ENCODE results near the gene LRIF1. TPM values are rescaled to one million over a fixed set of nuclear protein-coding genes. Genes with fewer than 3 reads are reported as not detected.

LRIF1 gene
- polyA plus RNA-seq, 6 donors from 2014 or later: 17.3 to 41.8 (median 32.7) TPM

DNA sequence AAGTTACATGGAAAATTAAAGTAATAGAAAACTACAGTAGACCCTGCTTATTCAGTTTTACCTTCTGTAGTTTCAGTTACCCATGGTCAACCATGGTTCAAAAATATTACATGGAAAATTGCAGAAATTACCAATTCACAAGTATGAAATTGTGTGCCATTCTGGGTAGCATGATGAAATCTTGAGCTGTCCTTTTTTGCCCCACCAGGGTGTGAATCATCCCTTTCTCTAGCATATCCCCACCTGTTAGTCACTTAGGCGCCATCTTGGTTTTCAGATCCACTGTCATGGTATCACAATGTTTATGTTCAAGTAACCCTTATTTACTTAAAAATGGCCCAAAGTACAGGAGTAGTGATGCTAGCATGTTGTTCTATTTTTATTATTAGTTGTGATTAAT is 3.5 kb upstream of the LRIF1 start:
- H3K27ac Mint-ChIP-seq: no peak overlapping the region
- no peak overlapping the region for H3K4me3 Mint-ChIP-seq
- H3K36me3 Mint-ChIP-seq: peaks cover 19 to 61% of the 10 kb centered on the region in 2 donors
- DNase-seq (no peak), ATAC-seq (ENCODE audit: low read depth in 2 of 2) (no peak)
- H3K9me3 Mint-ChIP-seq: peaks cover 14 to 84% (median 70%) of the 10 kb centered on the region in 7 donors
- H3K27me3 Mint-ChIP-seq: peaks cover 45 to 50% (median 47%) of the 10 kb centered on the region in 3 donors
- peaks cover 7 to 23% (median 13%) of the 10 kb centered on the region in 3 donors for H3K4me1 Mint-ChIP-seq

DNA sequence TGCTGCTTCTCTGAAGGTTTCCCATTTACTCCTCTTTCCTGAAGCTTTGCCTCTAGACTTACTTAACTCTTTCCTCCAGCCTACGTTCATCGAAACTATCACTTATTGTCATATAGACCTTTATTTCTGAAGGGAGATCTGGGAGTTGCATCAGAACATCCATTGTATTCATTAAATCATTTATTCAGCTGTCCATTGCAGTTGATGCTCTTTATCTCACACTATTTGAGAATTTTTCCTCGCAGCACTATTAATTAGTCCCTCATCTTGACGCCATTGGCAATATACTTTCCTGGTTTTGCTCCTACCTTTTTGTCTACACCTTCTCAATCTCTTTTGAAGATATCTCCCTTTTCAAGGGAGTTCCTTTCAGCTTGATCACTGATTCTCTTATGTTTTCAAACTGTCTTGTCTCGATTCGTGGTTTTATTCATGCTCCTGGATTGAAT is 757 bp upstream of the LRIF1 start:
- H3K27ac Mint-ChIP-seq: peak overlapping the region; percentile 96 to 100 (median 99)
- ATAC-seq (ENCODE audit: low read depth in 2 of 2): no peak
- peak overlapping the region; percentile 77 to 99 (median 94) for H3K4me3 Mint-ChIP-seq
- H3K4me1 Mint-ChIP-seq: peaks cover 21 to 40% (median 26%) of the 10 kb centered on the region in 3 donors
- peaks cover 14 to 78% (median 62%) of the 10 kb centered on the region in 7 donors for H3K9me3 Mint-ChIP-seq
- DNase-seq: no peak
- H3K36me3 Mint-ChIP-seq: peaks cover 35 to 54% of the 10 kb centered on the region in 2 donors
- H3K27me3 Mint-ChIP-seq: peaks cover 18 to 22% (median 20%) of the 10 kb centered on the region in 3 donors

DNA sequence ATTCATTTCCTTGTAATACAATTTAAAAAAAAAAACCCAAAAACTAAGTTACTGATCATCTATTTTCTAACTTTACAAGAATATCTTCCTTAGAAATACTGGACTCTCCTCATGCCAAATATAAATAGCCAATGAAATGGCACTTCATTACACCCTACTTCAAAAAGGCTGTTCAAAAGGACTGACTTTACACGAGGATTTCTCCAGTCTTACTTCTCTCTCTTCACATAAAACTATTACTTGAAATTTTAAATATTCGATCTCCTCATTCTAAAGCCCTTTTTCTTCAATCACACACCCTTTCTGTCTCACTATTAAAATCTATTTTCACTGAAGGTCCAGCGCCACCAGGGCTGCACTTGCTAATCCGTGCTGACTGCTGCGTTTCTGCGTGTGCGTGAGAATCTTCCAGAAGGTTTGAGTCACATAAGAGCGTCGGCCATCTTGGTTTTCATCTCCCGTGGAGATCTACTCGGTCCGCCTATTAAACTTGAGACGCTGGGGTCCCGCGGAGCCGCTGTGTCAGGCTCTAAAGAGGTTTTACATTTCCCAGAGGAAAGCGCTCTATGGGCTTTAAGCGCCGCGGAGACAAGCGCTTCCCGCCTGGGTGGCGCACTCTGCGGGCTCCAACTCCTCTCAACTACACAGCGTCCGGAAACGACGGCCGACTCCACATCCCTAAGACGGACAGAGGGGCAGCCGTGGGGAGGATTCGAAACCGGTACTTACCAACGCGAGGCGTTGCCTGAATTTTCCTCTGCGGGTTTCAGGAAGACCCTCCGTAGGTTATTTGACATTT is 631 bp downstream of the LRIF1 start:
- DNase-seq (peak; percentile 55), ATAC-seq (ENCODE audit: low read depth in 2 of 2) (peak; percentile 29 to 38)
- H3K27me3 Mint-ChIP-seq: peaks cover 7 to 8% (median 8%) of the 10 kb centered on the region in 3 donors
- peaks cover 14 to 68% (median 49%) of the 10 kb centered on the region in 7 donors for H3K9me3 Mint-ChIP-seq
- H3K27ac Mint-ChIP-seq: peak overlapping the region; percentile 96 to 100 (median 99)
- H3K4me3 Mint-ChIP-seq: peak overlapping the region; percentile 77 to 99 (median 94)
- peaks cover 35 to 41% of the 10 kb centered on the region in 2 donors for H3K36me3 Mint-ChIP-seq
- peaks cover 21 to 40% (median 26%) of the 10 kb centered on the region in 3 donors for H3K4me1 Mint-ChIP-seq

DNA sequence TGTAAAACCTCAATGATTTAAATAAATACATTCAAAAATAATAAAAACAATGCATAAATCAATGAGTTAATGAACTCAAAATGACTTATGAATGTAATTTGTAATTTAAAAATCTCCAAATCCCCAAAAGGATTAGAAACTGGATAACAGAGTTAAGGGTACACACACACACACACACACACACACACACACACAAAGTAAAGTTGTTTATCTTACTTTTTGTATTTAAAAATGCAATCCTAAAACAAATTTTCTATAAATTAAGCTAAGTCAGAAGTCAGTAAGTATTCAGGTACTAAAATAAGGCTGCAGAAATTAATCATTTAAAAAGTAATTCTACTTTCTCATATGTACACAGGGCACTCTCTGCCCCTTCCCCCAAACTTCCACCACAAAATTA is 1.8 kb downstream of the LRIF1 start:
- Mint-ChIP-seq H3K27ac (peak overlapping the region in 1 of 6 donors; percentile 23), H3K9me3 (peaks cover 13 to 63% (median 43%) of the 10 kb centered on the region in 7 donors), H3K4me3 (peak overlapping the region in 4 of 8 donors; percentile 12 to 77 (median 49)), H3K27me3 (peaks cover 0 to 5% (median 0%) of the 10 kb centered on the region in 3 donors), H3K36me3 (peaks cover 30 to 34% of the 10 kb centered on the region in 2 donors), H3K4me1 (peaks cover 21 to 40% (median 26%) of the 10 kb centered on the region in 3 donors)
- DNase-seq: no peak
- ATAC-seq (ENCODE audit: low read depth in 2 of 2): no peak

DNA sequence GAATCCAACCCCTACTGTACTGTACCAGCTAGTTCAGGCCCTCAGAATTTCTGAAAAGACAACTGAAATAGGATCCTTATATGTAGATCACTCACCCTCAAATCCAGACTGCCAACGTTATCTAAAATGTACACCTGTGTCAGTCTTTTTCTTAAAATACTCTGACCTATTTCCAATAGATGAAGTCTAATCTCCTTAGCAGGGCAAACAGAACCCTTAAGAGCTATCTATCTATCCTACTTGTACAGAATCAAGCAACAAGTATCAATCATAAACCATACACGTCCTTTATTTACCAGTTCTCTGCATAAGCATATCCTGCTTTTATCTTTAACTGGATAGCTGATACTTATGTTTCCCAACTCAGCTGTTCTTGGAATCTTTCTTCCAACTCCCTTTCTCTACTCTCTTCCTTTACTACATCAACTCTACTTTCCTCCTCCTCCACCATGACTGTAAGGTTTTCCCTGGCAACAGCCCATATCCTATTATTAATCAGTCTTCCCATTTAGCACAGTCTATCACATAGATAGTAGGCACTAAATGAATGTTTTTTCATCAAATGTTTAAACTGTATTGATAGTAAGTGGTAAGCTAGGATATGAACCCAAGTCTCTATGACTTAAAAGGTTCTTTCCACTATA is 2.8 kb downstream of the LRIF1 start:
- H3K36me3 Mint-ChIP-seq: peaks cover 30 to 34% of the 10 kb centered on the region in 2 donors
- H3K4me1 Mint-ChIP-seq: peaks cover 21 to 40% (median 26%) of the 10 kb centered on the region in 3 donors
- H3K4me3 Mint-ChIP-seq: peak overlapping the region in 2 of 8 donors; percentile 14 to 18
- no peak for ATAC-seq (ENCODE audit: low read depth in 2 of 2)
- no peak overlapping the region for H3K27ac Mint-ChIP-seq
- DNase-seq: no peak
- peaks cover 0 to 5% (median 0%) of the 10 kb centered on the region in 3 donors for H3K27me3 Mint-ChIP-seq
- H3K9me3 Mint-ChIP-seq: peaks cover 13 to 59% (median 41%) of the 10 kb centered on the region in 7 donors

DNA sequence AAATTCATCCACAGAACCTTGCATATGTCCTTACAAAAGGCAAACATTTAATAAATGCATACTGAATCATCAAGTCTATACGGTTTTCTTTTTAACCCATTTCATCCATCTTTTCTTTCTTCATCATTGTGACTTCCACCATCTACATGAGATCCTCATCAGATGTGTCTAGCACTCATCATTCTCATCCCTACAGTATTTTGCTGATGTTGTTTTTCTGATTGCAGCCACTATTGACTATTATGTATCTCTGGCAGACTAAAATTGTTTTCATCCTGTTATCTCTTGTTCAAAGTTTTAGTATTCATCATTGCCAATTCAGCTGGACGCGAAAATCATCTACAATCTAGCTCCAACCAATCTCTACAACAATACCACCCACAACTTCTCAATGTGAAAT is 5.9 kb downstream of the LRIF1 start:
- Mint-ChIP-seq H3K4me3 (no peak overlapping the region), H3K27ac (no peak overlapping the region), H3K9me3 (peaks cover 9 to 37% (median 18%) of the 10 kb centered on the region in 7 donors), H3K36me3 (peaks cover 22 to 24% of the 10 kb centered on the region in 2 donors), H3K4me1 (peaks cover 13 to 21% (median 21%) of the 10 kb centered on the region in 3 donors), H3K27me3 (no peaks in the 10 kb centered on the region)
- DNase-seq (no peak), ATAC-seq (ENCODE audit: low read depth in 2 of 2) (no peak)

DNA sequence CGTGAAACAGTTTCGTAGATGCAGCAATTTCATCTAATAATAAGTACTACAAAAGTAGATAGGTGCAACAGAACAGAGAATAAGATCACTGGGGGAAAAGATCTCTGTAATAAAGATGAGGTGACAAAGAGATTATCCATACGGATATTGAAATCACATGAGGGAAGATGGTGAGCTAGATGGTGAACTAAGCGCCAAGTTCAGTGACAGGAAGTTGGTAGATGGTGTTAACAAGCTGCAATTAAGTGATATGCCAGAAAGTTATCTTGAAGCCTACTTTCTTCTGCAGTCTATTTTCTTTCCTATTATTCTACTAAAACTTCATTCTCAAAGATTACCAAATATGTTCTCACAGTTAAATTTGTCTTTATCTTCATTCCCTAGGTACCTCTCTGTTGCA is 7.1 kb downstream of the LRIF1 start:
- Mint-ChIP-seq H3K4me1 (peaks cover 11 to 20% (median 13%) of the 10 kb centered on the region in 3 donors), H3K36me3 (peaks cover 26 to 30% of the 10 kb centered on the region in 2 donors), H3K4me3 (no peak overlapping the region), H3K27ac (no peak overlapping the region), H3K27me3 (no peaks in the 10 kb centered on the region), H3K9me3 (peaks cover 6 to 29% (median 16%) of the 10 kb centered on the region in 7 donors)
- DNase-seq (no peak), ATAC-seq (ENCODE audit: low read depth in 2 of 2) (no peak)

DNA sequence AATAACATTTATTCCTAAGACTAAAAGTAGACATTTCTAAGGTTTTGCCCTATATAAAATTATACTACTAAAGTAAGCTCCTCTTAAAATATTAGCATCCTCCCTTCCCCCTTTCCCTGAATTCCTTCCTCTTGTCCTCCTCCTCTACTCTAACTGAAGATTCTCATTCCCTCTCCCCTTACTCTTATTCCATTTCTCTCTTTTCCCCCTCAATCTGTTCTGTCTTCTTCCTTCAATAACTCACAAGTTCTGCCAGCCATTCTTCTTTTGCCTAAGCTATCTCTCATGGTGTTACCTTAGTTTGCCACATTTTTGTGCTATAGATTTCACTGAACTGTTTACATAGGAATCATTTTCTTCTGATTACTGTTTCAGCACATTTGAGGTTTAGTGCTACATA is 10.7 kb downstream of the LRIF1 start:
- H3K36me3 Mint-ChIP-seq: peaks cover 37 to 41% of the 10 kb centered on the region in 2 donors
- H3K9me3 Mint-ChIP-seq: peaks cover 0 to 11% (median 4%) of the 10 kb centered on the region in 7 donors
- no peak overlapping the region for H3K4me3 Mint-ChIP-seq
- DNase-seq (no peak), ATAC-seq (ENCODE audit: low read depth in 2 of 2) (no peak)
- peaks cover 0 to 13% (median 0%) of the 10 kb centered on the region in 3 donors for H3K4me1 Mint-ChIP-seq
- no peaks in the 10 kb centered on the region for H3K27me3 Mint-ChIP-seq
- no peak overlapping the region for H3K27ac Mint-ChIP-seq

DNA sequence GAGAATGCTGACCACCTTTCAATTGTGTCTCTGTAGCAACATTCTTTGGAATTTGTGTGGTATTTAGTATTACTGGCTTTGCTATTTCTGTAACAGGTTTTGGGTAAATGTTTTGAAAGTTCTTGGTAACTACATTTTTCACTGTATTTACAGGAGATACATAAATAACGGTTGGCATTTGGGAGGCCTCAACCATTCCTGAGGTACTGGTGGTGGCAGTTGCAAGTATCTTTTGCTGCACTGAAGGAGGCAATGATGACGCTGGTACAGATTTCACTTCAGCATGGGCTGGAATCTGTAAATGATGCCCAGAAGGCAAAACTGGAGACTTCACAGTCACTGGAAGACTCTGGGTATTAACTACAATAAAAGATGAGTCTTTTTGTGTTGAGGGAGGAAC is 11.7 kb downstream of the LRIF1 start:
- H3K4me3 Mint-ChIP-seq: no peak overlapping the region
- H3K36me3 Mint-ChIP-seq: peaks cover 39 to 44% of the 10 kb centered on the region in 2 donors
- ATAC-seq (ENCODE audit: low read depth in 2 of 2) (no peak), DNase-seq (no peak)
- H3K4me1 Mint-ChIP-seq: peaks cover 0 to 13% (median 0%) of the 10 kb centered on the region in 3 donors
- no peaks in the 10 kb centered on the region for H3K27me3 Mint-ChIP-seq
- peak overlapping the region in 1 of 6 donors; percentile 8 for H3K27ac Mint-ChIP-seq
- peaks cover 0 to 11% (median 6%) of the 10 kb centered on the region in 7 donors for H3K9me3 Mint-ChIP-seq

DNA sequence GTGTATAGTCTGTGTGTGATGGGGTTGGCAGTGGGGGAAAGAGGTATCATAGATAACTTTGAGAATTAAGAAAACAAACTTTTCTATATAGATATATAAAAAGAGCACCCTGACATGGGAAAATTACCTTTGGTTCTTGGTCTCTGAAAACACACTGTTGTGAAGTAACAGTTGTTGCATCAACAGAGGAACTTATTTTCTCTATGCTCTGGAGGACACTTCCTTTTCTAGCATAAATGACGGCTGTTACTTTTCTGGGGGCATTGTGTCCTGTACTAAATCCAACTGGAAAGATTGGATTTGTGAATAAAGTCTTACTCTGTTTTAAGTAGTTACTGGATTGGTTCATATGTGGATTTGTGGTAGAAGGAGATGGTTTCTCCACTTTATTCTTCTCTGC is 12.6 kb downstream of the LRIF1 start:
- no peak overlapping the region for H3K4me3 Mint-ChIP-seq
- no peak overlapping the region for H3K27ac Mint-ChIP-seq
- H3K36me3 Mint-ChIP-seq: peaks cover 39 to 46% of the 10 kb centered on the region in 2 donors
- H3K9me3 Mint-ChIP-seq: peaks cover 0 to 13% (median 6%) of the 10 kb centered on the region in 7 donors
- DNase-seq (no peak), ATAC-seq (ENCODE audit: low read depth in 2 of 2) (no peak)
- peaks cover 0 to 13% (median 0%) of the 10 kb centered on the region in 3 donors for H3K4me1 Mint-ChIP-seq
- H3K27me3 Mint-ChIP-seq: no peaks in the 10 kb centered on the region

DNA sequence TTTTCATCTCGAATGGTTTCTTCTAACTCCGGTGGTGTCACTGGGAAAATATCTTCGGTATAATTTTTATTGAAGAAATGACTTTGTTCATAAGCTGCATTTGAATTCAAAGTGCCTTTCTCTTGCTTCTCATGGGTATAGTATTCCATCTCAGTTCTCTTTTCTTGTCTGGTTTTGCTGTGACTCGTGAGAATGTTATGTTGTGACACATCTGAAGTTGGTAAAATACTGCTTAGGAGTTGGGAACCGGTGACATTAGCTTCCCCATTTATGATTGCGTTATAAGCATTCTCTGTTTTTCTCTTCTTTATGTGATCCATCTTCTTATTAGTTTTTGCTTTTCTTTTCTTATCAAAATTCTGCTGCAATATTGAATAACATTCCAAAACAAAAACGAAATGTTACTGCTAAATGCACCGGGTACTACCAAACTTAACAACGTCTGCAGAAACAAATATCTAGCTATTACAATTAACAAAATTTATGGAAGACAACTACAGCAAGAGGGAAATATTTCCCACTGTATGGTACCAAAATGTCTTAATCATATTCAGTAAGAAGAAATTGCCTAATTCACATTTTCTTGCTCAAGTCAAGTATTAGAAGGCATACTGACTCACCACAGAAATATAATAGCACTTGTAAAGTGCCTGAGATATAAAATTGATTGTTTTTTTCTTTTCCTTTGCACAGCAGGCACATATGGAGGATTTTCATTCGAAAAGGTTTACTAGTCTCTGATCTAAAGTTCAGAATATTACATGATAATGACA is 15.5 kb downstream of the LRIF1 start:
- H3K4me3 Mint-ChIP-seq: no peak overlapping the region
- H3K9me3 Mint-ChIP-seq: peaks cover 0 to 11% (median 4%) of the 10 kb centered on the region in 7 donors
- DNase-seq (no peak), ATAC-seq (ENCODE audit: low read depth in 2 of 2) (no peak)
- H3K27me3 Mint-ChIP-seq: no peaks in the 10 kb centered on the region
- H3K27ac Mint-ChIP-seq: no peak overlapping the region
- peaks cover 0 to 12% (median 0%) of the 10 kb centered on the region in 3 donors for H3K4me1 Mint-ChIP-seq
- H3K36me3 Mint-ChIP-seq: peaks cover 37 to 48% of the 10 kb centered on the region in 2 donors

DNA sequence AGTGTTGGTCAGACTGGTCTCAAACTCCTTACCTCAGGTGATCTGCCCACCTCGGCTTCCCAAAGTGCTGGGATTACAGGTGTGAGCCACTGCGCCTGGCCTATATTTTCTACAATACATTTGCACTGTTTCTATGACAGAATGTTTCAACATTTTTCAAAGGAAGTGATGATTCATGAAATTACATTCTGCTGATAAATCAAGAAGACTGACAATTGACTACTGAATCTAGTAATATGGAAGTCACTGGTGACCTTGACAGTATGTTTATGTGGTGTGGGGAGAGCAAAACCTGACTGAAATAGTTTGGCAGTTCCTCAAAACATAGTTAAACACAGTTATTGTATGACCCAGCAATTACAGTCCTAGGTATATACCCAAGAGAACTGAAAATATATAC is 18.1 kb downstream of the LRIF1 start:
- Mint-ChIP-seq H3K4me3 (no peak overlapping the region), H3K36me3 (peaks cover 22 to 33% of the 10 kb centered on the region in 2 donors), H3K27me3 (no peaks in the 10 kb centered on the region), H3K27ac (no peak overlapping the region), H3K9me3 (peaks cover 0 to 7% (median 2%) of the 10 kb centered on the region in 7 donors), H3K4me1 (peaks cover 0 to 7% (median 0%) of the 10 kb centered on the region in 3 donors)
- ATAC-seq (ENCODE audit: low read depth in 2 of 2): no peak
- no peak for DNase-seq

DNA sequence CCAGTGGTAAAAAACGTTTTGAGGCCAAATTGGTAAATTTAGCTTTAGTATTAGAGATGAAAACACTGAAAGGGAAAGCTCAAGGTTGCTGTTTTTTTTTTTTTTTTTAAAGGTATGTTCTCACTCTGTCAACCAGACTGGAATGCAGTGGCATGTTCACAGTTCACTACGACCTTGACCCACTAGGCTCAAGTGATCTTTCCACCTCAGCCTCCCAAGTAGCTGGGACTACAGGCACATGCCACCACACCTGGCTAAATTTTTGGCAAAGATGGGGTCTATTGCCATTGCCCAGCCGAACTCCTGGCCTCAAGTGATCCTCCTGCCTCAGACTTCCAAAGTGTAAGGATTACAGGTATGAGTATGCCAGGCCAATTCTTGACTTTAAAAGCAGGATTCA is 18.9 kb downstream of the LRIF1 start:
- DNase-seq: no peak
- peak overlapping the region in 1 of 8 donors; percentile 38 for H3K4me3 Mint-ChIP-seq
- H3K27me3 Mint-ChIP-seq: no peaks in the 10 kb centered on the region
- H3K9me3 Mint-ChIP-seq: peaks cover 0 to 10% (median 4%) of the 10 kb centered on the region in 7 donors
- H3K4me1 Mint-ChIP-seq: no peaks in the 10 kb centered on the region
- ATAC-seq (ENCODE audit: low read depth in 2 of 2): no peak
- no peak overlapping the region for H3K27ac Mint-ChIP-seq
- peaks cover 15 to 25% of the 10 kb centered on the region in 2 donors for H3K36me3 Mint-ChIP-seq

Measured in naive B cell (primary cell).